H1 (cell line): ENCODE data around the gene DENND11. TPM values are rescaled to one million over a fixed set of nuclear protein-coding genes. Genes with fewer than 3 reads are reported as not detected.

ENCODE experiments used
- HDAC2 ChIP-seq, 2 experiments: fragments of 300-600 bp in 1 of 2; sonication (generic) in 1 of 2; IDR thresholded peaks; 2 replicates each; pipeline ENCODE4 v1.6.1; 2011 to 2012; ENCODE audit warnings: low read depth in 2 of 2, low read length in 2 of 2, mild to moderate bottlenecking in 2 of 2, moderate library complexity in 2 of 2, borderline replicate concordance in 1 of 2, inconsistent platforms in 1 of 2
- KDM4A ChIP-seq: IDR thresholded peaks from one replicate; pipeline ENCODE4 v1.7.1; 2012; ENCODE audit warnings: low read depth, mild to moderate bottlenecking, moderate library complexity, low read length, inconsistent platforms; ENCODE audit not compliant: severe bottlenecking
- KDM5A ChIP-seq: fragments of 200-600 bp; IDR thresholded peaks from 2 replicates; pipeline ENCODE4 v1.7.1; 2012; ENCODE audit warnings: mild to moderate bottlenecking, low read length, inconsistent platforms, mixed read lengths
- NANOG ChIP-seq: IDR thresholded peaks from 2 replicates; pipeline ENCODE4 v1.6.1; 2011; ENCODE audit warnings: low read length, low read depth, mild to moderate bottlenecking, inconsistent platforms; ENCODE audit not compliant: insufficient read depth, poor library complexity, severe bottlenecking
- TCF12 ChIP-seq: IDR thresholded peaks from 2 replicates; pipeline ENCODE4 v1.6.1; 2011; ENCODE audit warnings: low read depth, mild to moderate bottlenecking, low read length
- TEAD4 ChIP-seq: IDR thresholded peaks from 2 replicates; pipeline ENCODE4 v1.6.1; 2012; ENCODE audit warnings: low read depth, low read length, inconsistent platforms, mixed read lengths
- polyA plus RNA-seq, 7 experiments: library from polyadenylated mRNA; depleted of rRNA in 3 of 7; stranded (reverse) in 5 of 7; unstranded in 2 of 7; fragments of >200 nt in 5 of 7; fragments of 200-250 nt in 2 of 7; gene quantifications; 1 replicate in 5 of 7; 2 replicates in 1 of 7; 4 replicates in 1 of 7; pipeline versions ENCODE4 v1.2.1 to v1.2.3, GENCODE V29; 2011 to 2013; ENCODE audit warnings: missing spikeins in 2 of 7, mixed read lengths in 2 of 7
- total RNA-seq: library from RNA; stranded (reverse); fragmentation: NEBNext Ultra II Directional; extraction: Animal tissue kit (Norgen Biotek cat#: 25700); gene quantifications from 2 replicates; pipeline ENCODE4 v1.2.1, GENCODE V29; 2021

Gene DENND11
- total and polyA plus RNA-seq, 2 of the 8 experiments (the other 6 are each of a cell fraction or from before 2014, with no cell fraction given): 8.0 to 26.8 TPM

DNA sequence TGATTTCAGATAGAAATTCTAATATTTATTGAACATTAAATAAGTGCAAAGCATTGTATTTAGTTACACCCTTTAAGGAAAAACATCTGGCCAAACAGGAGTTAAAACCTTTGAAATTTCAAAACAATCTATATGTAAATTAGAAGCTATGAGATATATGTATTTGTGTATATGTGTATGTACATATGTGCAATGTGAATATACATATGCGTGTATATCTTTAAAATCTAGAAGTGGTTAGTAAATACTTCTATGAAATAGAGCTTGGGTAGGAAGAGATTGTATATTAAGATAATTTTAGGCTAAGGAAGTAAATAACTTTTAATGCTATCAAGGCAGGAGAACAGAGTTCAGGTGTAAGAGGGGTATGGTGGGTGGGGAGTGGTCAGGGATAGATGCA is 15.5 kb upstream of the DENND11 start (continued):
- TF ChIP-seq NANOG: no peak
- no peak for TF ChIP-seq KDM5A
- TF ChIP-seq KDM4A: no peak
- no peak for TF ChIP-seq TCF12
- TF ChIP-seq TEAD4: no peak
- no peak for TF ChIP-seq HDAC2 (IDR thresholded peaks at IDR 0.05; ENCODE audit: borderline replicate concordance in 1 of 2, low read depth in 2 of 2, low read length in 2 of 2)
